SK-N-SH (cell line): Measurements from ENCODE around the gene MCCD1. TPM values are rescaled to one million over a fixed set of nuclear protein-coding genes. Genes with fewer than 3 reads are reported as not detected.
A peak's percentile ranks its signal among the peaks of the same experiment; 100 is the strongest.

Experiments
- CTCF ChIA-PET: fragments of 300-600, 350-600 bp; formaldehyde crosslinking; extraction: SDS; loops from one replicate; lab custom pipeline; 2021; lab: Yijun Ruan, JAX
- POLR2A ChIA-PET: fragments of 350-600 bp; sonication (Branson Sonifier 250); formaldehyde crosslinking; extraction: SDS; loops from one replicate; lab custom pipeline; 2020; ENCODE audit warnings: antibody characterized with exemption, inconsistent platforms; lab: Yijun Ruan, JAX
- DNase-seq: peaks from one replicate; pipeline ENCODE4 v3.0.0; 2012
- H2AFZ ChIP-seq: fragments of 200-600 bp; sonication (generic); 2 replicates; pipeline ENCODE4 v1.8.1; 2016; ENCODE audit warnings: antibody characterized with exemption, mild to moderate bottlenecking, low read depth
- H3F3A ChIP-seq: fragments of 200-600 bp; sonication (generic); replicated peaks from 2 replicates; pipeline ENCODE3; 2016; ENCODE audit warnings: antibody characterized with exemption, mild to moderate bottlenecking; ENCODE audit not compliant: insufficient read depth
- H3K27ac ChIP-seq, 2 experiments: fragments of 200-500 bp in 1 of 2; fragments of 200-600 bp in 1 of 2; sonication (Bioruptor generic) in 1 of 2; sonication (generic), shearing (Covaris generic) in 1 of 2; 2 replicates each; pipeline versions ENCODE4 v1.5.1 to v1.6.1; 2014 to 2016; ENCODE audit warnings: low read depth in 2 of 2, inconsistent platforms in 1 of 2, low read length in 1 of 2, mild to moderate bottlenecking in 1 of 2, mixed read lengths in 1 of 2
- H3K27me3 ChIP-seq: fragments of 200-600 bp; sonication (generic), shearing (Covaris generic); 2 replicates; pipeline ENCODE4 v1.6.1; 2016; ENCODE audit warnings: mixed run types; ENCODE audit not compliant: insufficient read depth
- H3K36me3 ChIP-seq, 2 experiments: fragments of 200-500 bp in 1 of 2; fragments of 200-600 bp in 1 of 2; sonication (Bioruptor generic) in 1 of 2; sonication (generic) in 1 of 2; replicated peaks in 1 of 2; 2 replicates each; pipeline versions ENCODE3 to v1.5.1; 2014 to 2016; ENCODE audit warnings: low read length in 1 of 2, mild to moderate bottlenecking in 1 of 2; ENCODE audit not compliant: insufficient read depth in 2 of 2, control insufficient read depth in 1 of 2
- H3K4me1 ChIP-seq, 2 experiments: fragments of 200-500 bp in 1 of 2; fragments of 200-600 bp in 1 of 2; sonication (Bioruptor generic) in 1 of 2; sonication (generic), shearing (Covaris generic) in 1 of 2; 2 replicates each; pipeline versions ENCODE4 v1.5.1 to v1.6.1; 2014 to 2016; ENCODE audit warnings: low read depth in 1 of 2, low read length in 1 of 2, mixed run types in 1 of 2; ENCODE audit not compliant: insufficient read depth in 2 of 2, control insufficient read depth in 1 of 2
- H3K4me2 ChIP-seq: fragments of 200-600 bp; sonication (generic), shearing (Covaris generic); 2 replicates; pipeline ENCODE4 v1.6.1; 2017; ENCODE audit warnings: mixed run types
- H3K4me3 ChIP-seq, 2 experiments: fragments of 200-500 bp in 1 of 2; fragments of 200-600 bp in 1 of 2; sonication (Bioruptor generic) in 1 of 2; sonication (generic), shearing (Covaris generic) in 1 of 2; 2 replicates each; pipeline versions ENCODE4 v1.5.1 to v1.8.1; 2014 to 2016; ENCODE audit warnings: low read depth in 2 of 2, inconsistent platforms in 1 of 2, low read length in 1 of 2, mild to moderate bottlenecking in 1 of 2, mixed read lengths in 1 of 2, moderate library complexity in 1 of 2
- H3K79me2 ChIP-seq: fragments of 200-600 bp; sonication (generic); 2 replicates; pipeline ENCODE4 v1.8.1; 2017; ENCODE audit warnings: mild to moderate bottlenecking; ENCODE audit not compliant: insufficient read depth
- H3K9ac ChIP-seq: fragments of 200-600 bp; sonication (generic); 2 replicates; pipeline ENCODE4 v1.6.1; 2017; ENCODE audit warnings: mixed run types
- H3K9me2 ChIP-seq: fragments of 200-600 bp; sonication (generic); 2 replicates; pipeline ENCODE4 v1.6.1; 2017; ENCODE audit warnings: mixed run types
- H3K9me3 ChIP-seq: fragments of 200-600 bp; sonication (generic); 2 replicates; pipeline ENCODE4 v1.6.1; 2017; ENCODE audit warnings: mixed run types, mild to moderate bottlenecking, moderate library complexity
- H4K20me1 ChIP-seq: fragments of 200-600 bp; sonication (generic); 2 replicates; pipeline ENCODE4 v1.6.1; 2017; ENCODE audit warnings: mild to moderate bottlenecking, mixed run types; ENCODE audit not compliant: insufficient read depth
- CTCF ChIP-seq: fragments of 200-600 bp; sonication (generic); IDR thresholded peaks from 2 replicates; pipeline ENCODE4 v1.6.1; 2017; ENCODE audit warnings: antibody characterized with exemption, mild to moderate bottlenecking, moderate library complexity
- EP300 ChIP-seq, 2 experiments: IDR thresholded peaks; 2 replicates each; pipeline versions ENCODE4 v1.4.0 to v1.6.1; 2012; ENCODE audit warnings: borderline replicate concordance in 1 of 2, low read depth in 1 of 2, low read length in 1 of 2
- FOSL2 ChIP-seq: IDR thresholded peaks from 2 replicates; pipeline ENCODE4 v1.4.0; 2012; ENCODE audit warnings: low read depth, mild to moderate bottlenecking, moderate library complexity, borderline replicate concordance
- FOXJ3 ChIP-seq: sonication (generic); formaldehyde crosslinking; IDR thresholded peaks from 2 replicates; pipeline ENCODE4 v1.5.1; 2020; ENCODE audit warnings: mild to moderate bottlenecking, missing genetic modification reagents
- FOXM1 ChIP-seq: IDR thresholded peaks from 2 replicates; pipeline ENCODE4 v1.4.0; 2012; ENCODE audit warnings: low read depth, mild to moderate bottlenecking
- GABPA ChIP-seq: IDR thresholded peaks from 2 replicates; pipeline ENCODE4 v1.4.0; 2012; ENCODE audit warnings: low read depth, mild to moderate bottlenecking
- GATA2 ChIP-seq: sonication (generic); formaldehyde crosslinking; IDR thresholded peaks from 2 replicates; pipeline ENCODE4 v1.5.0; 2020; ENCODE audit warnings: mild to moderate bottlenecking, missing genetic modification reagents
- MAX ChIP-seq: IDR thresholded peaks from 2 replicates; pipeline ENCODE4 v1.4.0; 2012; ENCODE audit warnings: low read depth
- MEF2A ChIP-seq: IDR thresholded peaks from 2 replicates; pipeline ENCODE4 v1.4.0; 2012; ENCODE audit warnings: low read depth, borderline replicate concordance
- MXI1 ChIP-seq: IDR thresholded peaks from 2 replicates; pipeline ENCODE4 v1.6.1; 2012; ENCODE audit warnings: mild to moderate bottlenecking, low read depth, low read length, improper control_type of control experiment
- PBX3 ChIP-seq: IDR thresholded peaks from 2 replicates; pipeline ENCODE4; 2012
- POLR2AphosphoS5 ChIP-seq: IDR thresholded peaks from 2 replicates; pipeline ENCODE4 v1.6.1; 2012; ENCODE audit warnings: low read depth, low read length
- RAD21 ChIP-seq: IDR thresholded peaks from 2 replicates; pipeline ENCODE4 v1.6.1; 2012; ENCODE audit warnings: mild to moderate bottlenecking, low read length
- RCOR1 ChIP-seq: fragments of 150-350 bp; IDR thresholded peaks from 2 replicates; pipeline ENCODE4 v1.6.1; 2017; ENCODE audit warnings: antibody characterized with exemption, low read length
- RXRA ChIP-seq: IDR thresholded peaks from 2 replicates; pipeline ENCODE4 v1.4.0; 2012; ENCODE audit warnings: low read depth, mild to moderate bottlenecking, borderline replicate concordance
- SIN3A ChIP-seq: IDR thresholded peaks from 2 replicates; pipeline ENCODE4 v1.6.1; 2012; ENCODE audit warnings: low read depth, mild to moderate bottlenecking, low read length, moderate library complexity, borderline replicate concordance
- SMC3 ChIP-seq: IDR thresholded peaks from 2 replicates; pipeline ENCODE4 v1.6.1; 2012; ENCODE audit warnings: low read depth, low read length, improper control_type of control experiment
- TEAD4 ChIP-seq: IDR thresholded peaks from 2 replicates; pipeline ENCODE4 v1.4.0; 2012; ENCODE audit warnings: mild to moderate bottlenecking, borderline replicate concordance; ENCODE audit not compliant: insufficient read depth
- USF1 ChIP-seq: IDR thresholded peaks from 2 replicates; pipeline ENCODE4 v1.4.0; 2012; ENCODE audit warnings: low read depth, borderline replicate concordance
- USF2 ChIP-seq: fragments of 150-350 bp; IDR thresholded peaks from 2 replicates; pipeline ENCODE4 v1.6.1; 2017; ENCODE audit warnings: antibody characterized with exemption, low read length, low read depth, borderline replicate concordance
- YY1 ChIP-seq: IDR thresholded peaks from 2 replicates; pipeline ENCODE4 v1.4.0; 2012; ENCODE audit warnings: low read depth, mild to moderate bottlenecking
- ZBTB33 ChIP-seq: IDR thresholded peaks from 2 replicates; pipeline ENCODE4 v1.4.0; 2012; ENCODE audit warnings: low read depth, borderline replicate concordance
- WGBS: methylation state at CpG from one replicate; pipeline ENCODE4 v1.1.6; 2017; ENCODE audit warnings: low lambda C conversion rate; 5-methylcytosine and 5-hydroxymethylcytosine counted together
- polyA plus RNA-seq, 3 experiments: library from polyadenylated mRNA; depleted of rRNA; stranded (reverse); fragments of >200 nt; gene quantifications; 2 replicates each; pipeline ENCODE4 v1.2.3, GENCODE V29; 2012

Gene MCCD1
- polyA plus RNA-seq, 1 of the 3 experiments (the other 2 are of a cell fraction): not detected

GRCh38 chr6:31525932-31526591 is 2.7 kb upstream of the MCCD1 start:
- peak overlapping the region in 1 of 2 experiments; percentile 80; a peak in 2 of 4 replicates for H3K27ac ChIP-seq
- H4K20me1 ChIP-seq: peaks cover 12% of the 10 kb centered on the region; the same call in 1 of the 2 replicates
- WGBS: 51% methylated on average over 3 of the region's 4 CpGs
- no peaks in the 10 kb centered on the region for H3K9me2 ChIP-seq
- H3K4me3 ChIP-seq: no peak overlapping the region
- 0 out of 2 replicates have a peak, but pooled peaks have one; percentile 15 for TF ChIP-seq FOSL2
- TF ChIP-seq SIN3A: no peak
- no peak for TF ChIP-seq POLR2AphosphoS5
- TF ChIP-seq USF2: no peak
- no peak for TF ChIP-seq YY1
- TF ChIP-seq MEF2A: no peak
- TF ChIP-seq GATA2 (CRISPR knock-in tag): no peak
- TF ChIP-seq MXI1: no peak
- TF ChIP-seq USF1: no peak
- TF ChIP-seq ZBTB33: no peak
- TF ChIP-seq FOXM1: no peak
- no peak for TF ChIP-seq SMC3
- TF ChIP-seq EP300 (IDR thresholded peaks at IDR 0.05; ENCODE audit: borderline replicate concordance in 1 of 2, low read depth in 1 of 2, low read length in 1 of 2): no peak
- no peak for TF ChIP-seq GABPA
- no peak for TF ChIP-seq RXRA
- 0 out of 2 replicates have a peak, but pooled peaks have one; percentile 12 for TF ChIP-seq MAX
- TF ChIP-seq RCOR1: no peak
- TF ChIP-seq TEAD4: no peak
- no peak for TF ChIP-seq RAD21
- no peak for TF ChIP-seq FOXJ3
- TF ChIP-seq CTCF: no peak
- TF ChIP-seq PBX3: 0 out of 2 replicates have a peak, but pooled peaks have one; percentile 4
- peaks cover 11 to 16% of the 10 kb centered on the region in 2 experiments for H3K36me3 ChIP-seq
- ChIA-PET POLR2A (interaction anchor here (0.6 kb wide), 1 partner anchor 126 kb away, joined by 4 read pairs; the partner anchor contains the start of gene BAG6), CTCF (interaction anchor here (1.2 to 1.4 kb wide), 2 partner anchors 31 to 72 kb away, joined by 3 to 5 read pairs; no protein-coding TSS in a partner anchor)
- H3K9me3 ChIP-seq: no peaks in the 10 kb centered on the region
- H3K27me3 ChIP-seq: no peaks in the 10 kb centered on the region
- 0 out of 2 replicates have a peak overlapping the region, but pooled peaks have one; percentile 29 for H2AFZ ChIP-seq
- H3K4me1 ChIP-seq: peaks cover 0 to 14% of the 10 kb centered on the region in 2 experiments; a peak in 2 of 4 replicates
- H3K79me2 ChIP-seq: no peaks in the 10 kb centered on the region
- 0 out of 2 replicates have a peak overlapping the region, but pooled peaks have one; percentile 12 for H3K9ac ChIP-seq
- peaks cover 12% of the 10 kb centered on the region for H3F3A ChIP-seq
- DNase-seq: no peak
- H3K4me2 ChIP-seq: peak overlapping the region; percentile 64
